SK-N-SH (cell line): ENCODE results near the gene ARHGEF7. TPM values are rescaled to one million over a fixed set of nuclear protein-coding genes. Genes with fewer than 3 reads are reported as not detected.

Experiments used
- CTCF ChIA-PET: fragments of 300-600, 350-600 bp; formaldehyde crosslinking; extraction: SDS; loops from one replicate; lab custom pipeline; 2021; lab: Yijun Ruan, JAX
- POLR2A ChIA-PET: fragments of 350-600 bp; sonication (Branson Sonifier 250); formaldehyde crosslinking; extraction: SDS; loops from one replicate; lab custom pipeline; 2020; ENCODE audit warnings: antibody characterized with exemption, inconsistent platforms; lab: Yijun Ruan, JAX
- DNase-seq: peaks from one replicate; pipeline ENCODE4 v3.0.0; 2012
- H2AFZ ChIP-seq: fragments of 200-600 bp; sonication (generic); 2 replicates; pipeline ENCODE4 v1.8.1; 2016; ENCODE audit warnings: antibody characterized with exemption, mild to moderate bottlenecking, low read depth
- H3F3A ChIP-seq: fragments of 200-600 bp; sonication (generic); replicated peaks from 2 replicates; pipeline ENCODE3; 2016; ENCODE audit warnings: antibody characterized with exemption, mild to moderate bottlenecking; ENCODE audit not compliant: insufficient read depth
- H3K27ac ChIP-seq, 2 experiments: fragments of 200-500 bp in 1 of 2; fragments of 200-600 bp in 1 of 2; sonication (Bioruptor generic) in 1 of 2; sonication (generic), shearing (Covaris generic) in 1 of 2; 2 replicates each; pipeline versions ENCODE4 v1.5.1 to v1.6.1; 2014 to 2016; ENCODE audit warnings: low read depth in 2 of 2, inconsistent platforms in 1 of 2, low read length in 1 of 2, mild to moderate bottlenecking in 1 of 2, mixed read lengths in 1 of 2
- H3K27me3 ChIP-seq: fragments of 200-600 bp; sonication (generic), shearing (Covaris generic); 2 replicates; pipeline ENCODE4 v1.6.1; 2016; ENCODE audit warnings: mixed run types; ENCODE audit not compliant: insufficient read depth
- H3K36me3 ChIP-seq, 2 experiments: fragments of 200-500 bp in 1 of 2; fragments of 200-600 bp in 1 of 2; sonication (Bioruptor generic) in 1 of 2; sonication (generic) in 1 of 2; replicated peaks in 1 of 2; 2 replicates each; pipeline versions ENCODE3 to v1.5.1; 2014 to 2016; ENCODE audit warnings: low read length in 1 of 2, mild to moderate bottlenecking in 1 of 2; ENCODE audit not compliant: insufficient read depth in 2 of 2, control insufficient read depth in 1 of 2
- H3K4me1 ChIP-seq, 2 experiments: fragments of 200-500 bp in 1 of 2; fragments of 200-600 bp in 1 of 2; sonication (Bioruptor generic) in 1 of 2; sonication (generic), shearing (Covaris generic) in 1 of 2; 2 replicates each; pipeline versions ENCODE4 v1.5.1 to v1.6.1; 2014 to 2016; ENCODE audit warnings: low read depth in 1 of 2, low read length in 1 of 2, mixed run types in 1 of 2; ENCODE audit not compliant: insufficient read depth in 2 of 2, control insufficient read depth in 1 of 2
- H3K4me2 ChIP-seq: fragments of 200-600 bp; sonication (generic), shearing (Covaris generic); 2 replicates; pipeline ENCODE4 v1.6.1; 2017; ENCODE audit warnings: mixed run types
- H3K4me3 ChIP-seq, 2 experiments: fragments of 200-500 bp in 1 of 2; fragments of 200-600 bp in 1 of 2; sonication (Bioruptor generic) in 1 of 2; sonication (generic), shearing (Covaris generic) in 1 of 2; 2 replicates each; pipeline versions ENCODE4 v1.5.1 to v1.8.1; 2014 to 2016; ENCODE audit warnings: low read depth in 2 of 2, inconsistent platforms in 1 of 2, low read length in 1 of 2, mild to moderate bottlenecking in 1 of 2, mixed read lengths in 1 of 2, moderate library complexity in 1 of 2
- H3K79me2 ChIP-seq: fragments of 200-600 bp; sonication (generic); 2 replicates; pipeline ENCODE4 v1.8.1; 2017; ENCODE audit warnings: mild to moderate bottlenecking; ENCODE audit not compliant: insufficient read depth
- H3K9ac ChIP-seq: fragments of 200-600 bp; sonication (generic); 2 replicates; pipeline ENCODE4 v1.6.1; 2017; ENCODE audit warnings: mixed run types
- H3K9me2 ChIP-seq: fragments of 200-600 bp; sonication (generic); 2 replicates; pipeline ENCODE4 v1.6.1; 2017; ENCODE audit warnings: mixed run types
- H3K9me3 ChIP-seq: fragments of 200-600 bp; sonication (generic); 2 replicates; pipeline ENCODE4 v1.6.1; 2017; ENCODE audit warnings: mixed run types, mild to moderate bottlenecking, moderate library complexity
- H4K20me1 ChIP-seq: fragments of 200-600 bp; sonication (generic); 2 replicates; pipeline ENCODE4 v1.6.1; 2017; ENCODE audit warnings: mild to moderate bottlenecking, mixed run types; ENCODE audit not compliant: insufficient read depth
- GABPA ChIP-seq: IDR thresholded peaks from 2 replicates; pipeline ENCODE4 v1.4.0; 2012; ENCODE audit warnings: low read depth, mild to moderate bottlenecking
- GATA2 ChIP-seq: sonication (generic); formaldehyde crosslinking; IDR thresholded peaks from 2 replicates; pipeline ENCODE4 v1.5.0; 2020; ENCODE audit warnings: mild to moderate bottlenecking, missing genetic modification reagents
- MAX ChIP-seq: IDR thresholded peaks from 2 replicates; pipeline ENCODE4 v1.4.0; 2012; ENCODE audit warnings: low read depth
- MXI1 ChIP-seq: IDR thresholded peaks from 2 replicates; pipeline ENCODE4 v1.6.1; 2012; ENCODE audit warnings: mild to moderate bottlenecking, low read depth, low read length, improper control_type of control experiment
- NFIC ChIP-seq: IDR thresholded peaks from 2 replicates; pipeline ENCODE4 v1.4.0; 2012; ENCODE audit warnings: borderline replicate concordance
- RCOR1 ChIP-seq: fragments of 150-350 bp; IDR thresholded peaks from 2 replicates; pipeline ENCODE4 v1.6.1; 2017; ENCODE audit warnings: antibody characterized with exemption, low read length
- SMC3 ChIP-seq: IDR thresholded peaks from 2 replicates; pipeline ENCODE4 v1.6.1; 2012; ENCODE audit warnings: low read depth, low read length, improper control_type of control experiment
- TAF1 ChIP-seq: IDR thresholded peaks from 2 replicates; pipeline ENCODE4 v1.6.1; 2012; ENCODE audit warnings: low read depth, mild to moderate bottlenecking, low read length, moderate library complexity, borderline replicate concordance
- YY1 ChIP-seq: IDR thresholded peaks from 2 replicates; pipeline ENCODE4 v1.4.0; 2012; ENCODE audit warnings: low read depth, mild to moderate bottlenecking
- WGBS: methylation state at CpG from one replicate; pipeline ENCODE4 v1.1.6; 2017; ENCODE audit warnings: low lambda C conversion rate; 5-methylcytosine and 5-hydroxymethylcytosine counted together
- polyA plus RNA-seq, 3 experiments: library from polyadenylated mRNA; depleted of rRNA; stranded (reverse); fragments of >200 nt; gene quantifications; 2 replicates each; pipeline ENCODE4 v1.2.3, GENCODE V29; 2012
- TF ChIP-seq, protein P1 (sequence below): fragments of 200-600 bp; sonication (generic); IDR thresholded peaks from 2 replicates; pipeline ENCODE4 v1.6.1; 2017; ENCODE audit warnings: antibody characterized with exemption, mild to moderate bottlenecking, moderate library complexity
- TF ChIP-seq, protein P2 (sequence below): IDR thresholded peaks from 2 replicates; pipeline ENCODE4; 2012
- TF ChIP-seq, protein P3 (sequence below): IDR thresholded peaks from 2 replicates; pipeline ENCODE4 v1.6.1; 2012; ENCODE audit warnings: mild to moderate bottlenecking, low read depth, low read length, moderate library complexity

Gene ARHGEF7
- polyA plus RNA-seq, 1 of the 3 experiments (the other 2 are of a cell fraction), result 21.6 TPM

DNA sequence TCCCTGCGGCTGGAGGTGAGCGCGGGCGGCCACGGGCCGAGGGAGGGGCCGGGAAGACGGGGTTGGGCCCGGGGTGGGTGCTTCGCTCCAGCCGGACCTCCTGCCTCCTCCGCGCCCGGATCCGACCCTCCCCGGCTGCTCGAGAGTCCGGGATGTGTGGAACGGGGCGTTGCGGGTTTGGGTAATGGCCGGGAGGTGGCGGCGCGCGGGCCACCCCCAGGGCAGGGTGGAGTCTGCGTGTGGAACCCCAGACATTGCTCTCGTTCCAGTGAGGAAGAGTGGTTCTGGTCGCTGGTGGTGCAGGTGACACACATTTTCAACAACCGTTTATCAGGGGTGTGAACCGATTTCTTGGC lies 38.8 kb downstream of the ARHGEF7 start:
- Histone ChIP-seq H3K4me2 (peak overlapping the region; percentile 94), H3K27me3 (no peaks in the 10 kb centered on the region), H3K27ac (peak overlapping the region; percentile 91 to 92), H4K20me1 (peaks cover 20% of the 10 kb centered on the region; the same call in 1 of the 2 replicates), H3K79me2 (peaks cover 50% of the 10 kb centered on the region), H3K4me1 (peaks cover 6 to 15% of the 10 kb centered on the region in 2 experiments; a peak in 2 of 4 replicates), H3K36me3 (peaks cover 5 to 12% of the 10 kb centered on the region in 2 experiments), H2AFZ (peak overlapping the region; percentile 66), H3F3A (peaks cover 10% of the 10 kb centered on the region), H3K9me3 (no peaks in the 10 kb centered on the region), H3K4me3 (peak overlapping the region; percentile 80 to 92), H3K9ac (peak overlapping the region; percentile 93), H3K9me2 (no peaks in the 10 kb centered on the region)
- 2% methylated on average over 13 of the region's 31 CpGs for WGBS
- no peak for DNase-seq
- POLR2A ChIA-PET, result interaction anchor here (0.6 to 1.0 kb wide), 2 partner anchors 38 to 239 kb away, joined by 4 to 6 read pairs; no protein-coding TSS in a partner anchor
- CTCF ChIA-PET, result interaction anchor here (2.3 kb wide), 1 partner anchor 86 kb away, joined by 10 read pairs; no protein-coding TSS in a partner anchor
- TF ChIP-seq NFIC (no peak), MXI1 (no peak), TAF1 (no peak), GABPA (no peak), GATA2 (CRISPR knock-in tag) (peak; percentile 0; the same call in 1 of the 2 replicates), MAX (no peak), YY1 (no peak), SMC3 (no peak), RCOR1 (no peak)
- TF ChIP-seq, protein P1, sequence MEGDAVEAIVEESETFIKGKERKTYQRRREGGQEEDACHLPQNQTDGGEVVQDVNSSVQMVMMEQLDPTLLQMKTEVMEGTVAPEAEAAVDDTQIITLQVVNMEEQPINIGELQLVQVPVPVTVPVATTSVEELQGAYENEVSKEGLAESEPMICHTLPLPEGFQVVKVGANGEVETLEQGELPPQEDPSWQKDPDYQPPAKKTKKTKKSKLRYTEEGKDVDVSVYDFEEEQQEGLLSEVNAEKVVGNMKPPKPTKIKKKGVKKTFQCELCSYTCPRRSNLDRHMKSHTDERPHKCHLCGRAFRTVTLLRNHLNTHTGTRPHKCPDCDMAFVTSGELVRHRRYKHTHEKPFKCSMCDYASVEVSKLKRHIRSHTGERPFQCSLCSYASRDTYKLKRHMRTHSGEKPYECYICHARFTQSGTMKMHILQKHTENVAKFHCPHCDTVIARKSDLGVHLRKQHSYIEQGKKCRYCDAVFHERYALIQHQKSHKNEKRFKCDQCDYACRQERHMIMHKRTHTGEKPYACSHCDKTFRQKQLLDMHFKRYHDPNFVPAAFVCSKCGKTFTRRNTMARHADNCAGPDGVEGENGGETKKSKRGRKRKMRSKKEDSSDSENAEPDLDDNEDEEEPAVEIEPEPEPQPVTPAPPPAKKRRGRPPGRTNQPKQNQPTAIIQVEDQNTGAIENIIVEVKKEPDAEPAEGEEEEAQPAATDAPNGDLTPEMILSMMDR, result peak; percentile 45
- TF ChIP-seq, protein P2, sequence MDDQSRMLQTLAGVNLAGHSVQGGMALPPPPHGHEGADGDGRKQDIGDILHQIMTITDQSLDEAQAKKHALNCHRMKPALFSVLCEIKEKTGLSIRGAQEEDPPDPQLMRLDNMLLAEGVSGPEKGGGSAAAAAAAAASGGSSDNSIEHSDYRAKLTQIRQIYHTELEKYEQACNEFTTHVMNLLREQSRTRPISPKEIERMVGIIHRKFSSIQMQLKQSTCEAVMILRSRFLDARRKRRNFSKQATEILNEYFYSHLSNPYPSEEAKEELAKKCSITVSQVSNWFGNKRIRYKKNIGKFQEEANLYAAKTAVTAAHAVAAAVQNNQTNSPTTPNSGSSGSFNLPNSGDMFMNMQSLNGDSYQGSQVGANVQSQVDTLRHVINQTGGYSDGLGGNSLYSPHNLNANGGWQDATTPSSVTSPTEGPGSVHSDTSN, result no peak
- TF ChIP-seq, protein P3, sequence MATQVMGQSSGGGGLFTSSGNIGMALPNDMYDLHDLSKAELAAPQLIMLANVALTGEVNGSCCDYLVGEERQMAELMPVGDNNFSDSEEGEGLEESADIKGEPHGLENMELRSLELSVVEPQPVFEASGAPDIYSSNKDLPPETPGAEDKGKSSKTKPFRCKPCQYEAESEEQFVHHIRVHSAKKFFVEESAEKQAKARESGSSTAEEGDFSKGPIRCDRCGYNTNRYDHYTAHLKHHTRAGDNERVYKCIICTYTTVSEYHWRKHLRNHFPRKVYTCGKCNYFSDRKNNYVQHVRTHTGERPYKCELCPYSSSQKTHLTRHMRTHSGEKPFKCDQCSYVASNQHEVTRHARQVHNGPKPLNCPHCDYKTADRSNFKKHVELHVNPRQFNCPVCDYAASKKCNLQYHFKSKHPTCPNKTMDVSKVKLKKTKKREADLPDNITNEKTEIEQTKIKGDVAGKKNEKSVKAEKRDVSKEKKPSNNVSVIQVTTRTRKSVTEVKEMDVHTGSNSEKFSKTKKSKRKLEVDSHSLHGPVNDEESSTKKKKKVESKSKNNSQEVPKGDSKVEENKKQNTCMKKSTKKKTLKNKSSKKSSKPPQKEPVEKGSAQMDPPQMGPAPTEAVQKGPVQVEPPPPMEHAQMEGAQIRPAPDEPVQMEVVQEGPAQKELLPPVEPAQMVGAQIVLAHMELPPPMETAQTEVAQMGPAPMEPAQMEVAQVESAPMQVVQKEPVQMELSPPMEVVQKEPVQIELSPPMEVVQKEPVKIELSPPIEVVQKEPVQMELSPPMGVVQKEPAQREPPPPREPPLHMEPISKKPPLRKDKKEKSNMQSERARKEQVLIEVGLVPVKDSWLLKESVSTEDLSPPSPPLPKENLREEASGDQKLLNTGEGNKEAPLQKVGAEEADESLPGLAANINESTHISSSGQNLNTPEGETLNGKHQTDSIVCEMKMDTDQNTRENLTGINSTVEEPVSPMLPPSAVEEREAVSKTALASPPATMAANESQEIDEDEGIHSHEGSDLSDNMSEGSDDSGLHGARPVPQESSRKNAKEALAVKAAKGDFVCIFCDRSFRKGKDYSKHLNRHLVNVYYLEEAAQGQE, result no peak
